HG02678 (cell line): ENCODE results near the gene IL12B.
"Not testable (repeated sequence)": the region's sequence is repeated elsewhere in the genome, so short reads cannot be mapped to it uniquely, and the experiment has no call there.

Experiments used
- ATAC-seq: cut with Tn5 transposase; IDR thresholded peaks from one replicate; pipeline ENCODE4 v1.9.1; 2021; ENCODE audit warnings: mild to moderate bottlenecking, moderate library complexity; ENCODE audit not compliant: unreplicated experiment

Gene IL12B

DNA sequence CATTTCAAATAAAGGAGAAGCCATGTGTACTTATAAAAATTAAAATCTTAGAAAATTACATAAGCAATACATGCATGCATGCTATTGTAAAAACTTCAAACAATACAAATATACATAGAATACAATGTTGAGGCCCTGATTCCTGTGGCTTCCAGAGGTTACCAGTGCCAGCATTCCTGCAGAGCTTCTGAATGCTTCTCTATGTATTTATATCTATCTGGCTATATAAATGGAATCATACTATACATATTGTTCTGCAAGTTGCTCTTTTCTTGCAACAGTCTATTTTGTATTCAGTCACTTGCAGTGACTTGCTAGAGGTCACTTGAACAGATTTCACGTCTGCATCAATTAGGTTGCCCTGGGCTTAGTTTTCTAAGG, 3.2 kb upstream of the IL12B start:
- ATAC-seq, result no peak

DNA sequence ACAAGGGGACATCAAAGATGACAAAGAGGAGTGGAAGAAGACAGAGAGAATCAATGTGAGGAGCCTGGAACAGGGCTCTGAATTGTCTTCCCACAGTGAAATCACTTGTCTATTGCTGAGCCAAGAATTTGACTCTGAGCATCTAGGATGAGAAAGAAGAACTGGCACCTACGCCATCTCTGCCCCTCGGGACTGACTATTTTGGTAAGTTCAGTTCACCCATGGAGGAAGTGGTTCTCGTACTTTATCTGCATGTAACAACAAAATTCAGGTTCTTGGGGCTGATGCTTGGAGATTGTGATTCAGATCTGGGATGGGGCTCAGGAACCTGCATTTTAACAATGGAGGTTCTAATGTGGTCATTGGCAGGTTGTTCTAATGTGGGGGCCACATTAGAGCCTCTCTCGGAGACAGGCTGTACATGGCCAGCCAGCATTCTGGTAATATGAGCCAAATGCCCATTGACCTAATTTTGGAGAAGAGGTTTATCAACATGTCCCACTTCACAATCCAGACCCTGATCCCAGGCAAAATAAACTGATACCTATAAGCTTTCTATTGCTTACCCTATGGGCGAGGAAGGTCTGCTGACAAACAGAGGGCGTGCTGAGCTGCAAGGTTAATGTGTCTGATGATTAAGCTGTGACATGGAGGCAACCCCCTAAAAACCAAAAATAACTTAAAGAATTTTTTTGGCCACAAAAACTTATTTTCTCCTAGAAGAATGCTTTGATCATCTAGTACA, 2.7 kb upstream of the IL12B start:
- ATAC-seq, result no peak

GRCh38 chr5:159331093-159331973, 1.0 kb upstream of the IL12B start:
- ATAC-seq, result peak; percentile 58

- ATAC-seq, result no peak
These were observed 5.3 kb downstream of the IL12B start for GRCh38 chr5:159324986-159325385.

- ATAC-seq, result no peak
These were observed 6.1 kb downstream of the IL12B start for GRCh38 chr5:159324102-159324755.

- ATAC-seq, result no peak
These were observed 8.1 kb downstream of the IL12B start for GRCh38 chr5:159322180-159322579.

DNA sequence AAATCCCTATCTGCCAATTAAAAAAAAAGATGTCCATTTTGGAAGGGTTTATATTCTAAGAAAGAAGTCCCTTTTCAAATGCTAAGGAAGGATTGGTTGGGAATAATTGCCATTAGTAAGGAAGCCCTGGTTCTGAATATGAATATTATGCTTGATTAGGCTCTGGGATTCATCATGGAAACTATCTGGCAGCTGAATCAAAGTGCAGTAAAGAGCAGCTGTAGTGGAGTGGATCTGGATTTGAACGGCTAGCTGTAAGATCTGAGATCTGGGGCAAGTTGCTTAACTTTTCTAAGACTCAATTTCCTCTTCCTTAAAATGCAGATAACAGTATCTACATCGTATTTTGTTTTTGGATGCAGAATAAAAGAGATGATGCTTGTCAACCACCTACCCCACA, 10.5 kb downstream of the IL12B start:
- no peak for ATAC-seq

DNA sequence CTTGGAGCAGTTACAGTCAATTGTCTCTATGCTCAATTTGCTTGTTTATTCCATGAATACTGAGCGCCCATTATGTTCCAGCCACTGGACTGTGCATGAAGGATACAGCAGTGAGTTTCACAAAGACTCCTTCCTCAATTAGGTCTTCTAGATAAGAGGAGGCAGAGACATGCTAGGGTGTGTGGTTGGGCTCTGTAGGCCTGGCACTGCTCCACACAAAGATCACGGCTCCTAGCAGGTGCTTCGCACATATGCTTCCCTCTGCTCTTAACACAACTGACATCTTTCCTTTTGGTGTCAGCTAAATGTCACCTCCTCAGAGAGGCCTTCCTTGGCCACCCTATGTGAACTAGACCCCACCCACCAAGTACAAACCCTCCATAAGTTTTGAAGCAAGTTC, 10.9 kb downstream of the IL12B start:
- no peak for ATAC-seq

DNA sequence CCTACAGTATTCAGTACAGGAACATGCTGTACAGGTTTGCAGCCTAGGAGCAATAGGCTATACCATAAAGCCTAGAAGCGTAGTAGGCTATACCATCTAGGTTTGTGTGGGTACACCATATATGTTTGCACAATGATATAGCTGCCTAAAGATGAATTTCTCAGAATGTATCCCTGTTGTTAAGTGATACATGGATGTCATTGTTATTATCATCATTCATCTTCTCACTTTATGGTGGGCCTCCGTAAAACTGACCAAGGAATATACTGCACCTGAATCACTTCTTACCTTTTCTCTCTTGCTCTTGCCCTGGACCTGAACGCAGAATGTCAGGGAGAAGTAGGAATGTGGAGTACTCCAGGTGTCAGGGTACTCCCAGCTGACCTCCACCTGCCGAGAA, 11.8 kb downstream of the IL12B start:
- no peak for ATAC-seq

- no peak for ATAC-seq
These were observed 12.4 kb downstream of the IL12B start for GRCh38 chr5:159317849-159318248.

DNA sequence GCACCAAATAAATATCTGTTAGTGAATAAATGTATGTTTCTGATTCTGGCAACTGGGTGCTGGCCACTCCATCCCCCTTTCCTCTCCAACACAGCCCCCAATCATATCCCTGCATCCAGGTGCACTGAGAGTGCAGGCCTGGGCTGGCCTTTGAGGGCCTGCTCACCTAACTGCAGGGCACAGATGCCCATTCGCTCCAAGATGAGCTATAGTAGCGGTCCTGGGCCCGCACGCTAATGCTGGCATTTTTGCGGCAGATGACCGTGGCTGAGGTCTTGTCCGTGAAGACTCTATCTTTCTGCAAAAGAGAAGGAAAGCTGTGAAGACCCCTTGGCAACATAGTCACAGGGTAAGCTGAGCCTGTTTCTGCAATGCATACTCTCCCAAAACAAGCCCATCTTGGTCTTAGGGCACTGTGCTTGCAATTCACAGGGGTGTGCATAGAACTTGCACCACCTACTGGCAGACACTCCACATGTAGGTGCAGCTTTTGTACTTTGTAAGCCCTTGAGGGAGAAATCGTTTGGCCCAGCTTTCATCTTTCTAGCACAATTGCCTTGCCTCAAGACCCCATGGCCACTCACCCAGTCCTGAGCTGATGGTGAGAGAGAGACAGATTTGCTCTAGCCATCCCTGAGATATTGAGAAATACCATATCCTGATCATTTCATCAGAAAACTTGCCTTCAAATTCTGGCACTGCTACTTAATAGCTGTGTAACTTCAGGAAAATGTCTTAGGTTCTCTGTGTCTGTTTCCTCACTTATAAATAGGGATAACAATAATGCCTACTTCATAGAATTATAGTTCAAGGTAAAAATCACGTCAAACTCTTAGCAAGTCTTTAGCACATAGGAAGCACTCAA, 13.5 kb downstream of the IL12B start:
- no peak for ATAC-seq

GRCh38 chr5:159313197-159313596, 17.1 kb downstream of the IL12B start:
- no peak for ATAC-seq

GRCh38 chr5:159311063-159311462, 19.2 kb downstream of the IL12B start:
- ATAC-seq, result no peak

DNA sequence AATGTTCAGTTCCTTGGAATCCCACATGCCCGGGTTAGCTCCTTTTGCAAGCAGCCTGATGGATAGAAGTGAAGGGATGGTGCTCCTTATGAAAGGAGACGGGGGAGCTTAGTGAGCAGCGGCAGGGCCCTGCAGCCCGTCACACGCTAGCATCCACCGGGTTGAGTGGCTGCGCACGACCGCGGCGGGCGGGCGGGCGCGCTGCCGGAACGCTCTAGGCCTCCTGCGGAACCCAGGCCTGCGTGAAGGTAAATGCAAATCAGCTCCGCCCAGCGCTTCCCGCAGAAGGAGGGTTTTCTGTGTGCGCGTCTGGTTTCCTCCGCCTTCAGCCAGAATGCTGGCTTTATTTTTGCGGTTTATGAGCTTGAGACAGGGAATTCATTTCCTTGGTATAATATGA, 19.8 kb downstream of the IL12B start:
- no peak for ATAC-seq

GRCh38 chr5:159309689-159310433, 20.4 kb downstream of the IL12B start:
- ATAC-seq, result no peak

GRCh38 chr5:159304961-159305595, 25.2 kb downstream of the IL12B start:
- no peak for ATAC-seq

DNA sequence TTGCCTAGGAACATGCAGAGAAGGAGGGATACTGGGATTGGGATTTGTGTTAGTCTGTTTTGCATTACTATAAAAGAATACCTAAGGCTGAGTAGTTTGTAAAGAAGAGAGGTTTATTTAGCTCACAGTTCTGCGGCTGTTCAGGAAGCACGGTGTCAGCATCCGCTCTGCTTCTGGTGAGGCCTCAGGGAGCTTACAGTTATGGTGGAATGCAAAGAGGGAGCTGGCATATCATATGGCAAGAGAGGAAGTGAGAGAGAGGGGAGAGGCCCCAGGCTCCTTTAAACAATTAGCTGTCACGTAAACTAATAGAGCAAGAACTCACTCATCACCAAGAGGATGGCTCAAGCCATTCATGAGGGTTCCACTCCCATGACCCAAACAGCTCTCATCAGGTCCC, 27.0 kb downstream of the IL12B start:
- no peak for ATAC-seq

DNA sequence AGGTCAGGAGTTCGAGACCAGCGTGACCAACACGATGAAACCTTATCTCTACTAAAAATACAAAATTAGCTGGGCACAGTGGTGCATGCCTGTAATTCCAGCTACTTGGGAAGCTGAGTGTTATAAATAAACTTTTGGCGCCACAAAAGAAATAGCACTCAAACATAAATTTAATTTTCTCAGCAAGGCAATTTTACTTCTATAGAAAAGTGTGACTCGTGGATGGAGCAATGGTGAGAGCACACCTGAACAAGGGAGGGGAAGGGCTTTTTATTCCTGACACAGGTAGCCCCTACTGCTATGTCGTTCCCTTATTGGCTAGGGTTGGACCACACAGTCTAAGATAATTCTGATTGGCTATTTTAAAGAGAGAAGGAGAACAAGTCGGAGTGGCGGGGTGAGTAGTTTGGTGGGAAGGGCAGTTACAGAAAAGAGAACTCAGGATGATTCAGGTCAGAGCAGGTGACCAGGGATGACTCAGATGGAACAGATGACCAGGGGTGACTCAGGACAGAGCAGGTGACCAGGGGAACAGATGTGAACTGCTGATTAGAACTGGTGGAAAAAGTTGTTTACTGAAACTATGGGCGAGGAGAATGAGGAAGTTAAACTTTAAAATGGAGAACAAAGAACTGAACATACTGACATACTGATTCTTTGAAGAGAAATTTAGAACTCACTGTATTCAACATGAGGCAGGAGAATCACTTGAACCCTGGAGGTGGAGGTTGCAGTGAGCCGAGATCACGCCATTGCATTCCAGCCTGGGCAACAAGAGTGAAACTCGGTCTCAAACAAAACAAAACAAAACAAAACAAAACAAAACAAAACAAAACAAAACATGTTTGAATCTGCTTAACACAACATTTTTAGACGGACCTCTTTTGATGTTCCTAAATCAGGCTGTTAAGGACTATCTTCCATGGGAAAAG, 28.1 kb downstream of the IL12B start:
- ATAC-seq, result not testable (repeated sequence)

DNA sequence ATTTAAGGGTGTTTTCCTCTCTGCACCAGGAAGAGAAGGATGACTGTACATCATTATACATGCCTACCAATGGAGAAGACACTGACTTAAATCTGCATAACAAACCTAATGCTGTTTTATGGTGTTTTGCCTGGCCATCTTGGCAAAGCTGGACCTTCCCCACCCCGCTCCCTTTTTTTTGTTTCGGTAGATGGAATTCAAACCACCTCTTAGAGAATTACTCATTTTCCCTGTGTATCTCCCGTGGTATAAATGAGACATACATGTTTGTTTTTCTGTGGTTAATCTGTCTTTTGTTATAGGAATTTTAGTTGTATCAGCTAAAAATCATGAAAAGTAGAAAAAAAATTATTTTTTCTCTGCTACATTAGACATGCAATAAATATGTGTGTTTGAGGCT, 28.8 kb downstream of the IL12B start:
- no peak for ATAC-seq
